ENCODE results near the gene GCH1. TPM values are rescaled to one million over a fixed set of nuclear protein-coding genes. Genes with fewer than 3 reads are reported as not detected.

GCH1 gene
- total RNA-seq, 1 donor from 2014 or later: 11.2 TPM

DNA sequence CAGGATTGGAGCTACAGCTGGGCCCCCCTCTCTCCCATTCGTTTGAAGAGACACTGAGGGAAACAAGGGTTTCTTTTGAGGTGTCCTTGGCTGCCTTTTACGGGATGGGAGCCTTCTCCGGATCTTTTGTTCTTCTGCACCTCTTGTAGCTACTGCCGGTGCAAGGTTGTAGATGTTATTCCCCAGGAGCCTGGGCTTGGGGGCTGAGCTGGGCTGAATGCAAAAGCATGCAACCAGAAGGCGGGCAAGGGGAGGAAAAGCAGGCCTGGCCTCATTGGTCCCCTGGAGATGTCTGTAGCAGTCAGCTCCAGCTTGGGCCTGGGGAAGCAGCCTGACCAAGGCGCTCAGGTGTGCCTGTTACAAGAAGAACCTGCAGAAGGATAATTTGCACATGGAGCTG, 110.3 kb downstream of the GCH1 start:
- DNase-seq (ENCODE audit: low spot score): no peak
- H3K36me3 Mint-ChIP-seq (ENCODE audit: low read depth, unreplicated experiment): peaks cover 3% of the 10 kb centered on the region
- H3K27ac Mint-ChIP-seq (ENCODE audit: unreplicated experiment): no peak overlapping the region
- no peaks in the 10 kb centered on the region for H3K9me3 Mint-ChIP-seq (ENCODE audit: unreplicated experiment)
- no peaks in the 10 kb centered on the region for H3K4me1 Mint-ChIP-seq (ENCODE audit: unreplicated experiment)
- no peak overlapping the region for H3K4me3 Mint-ChIP-seq (ENCODE audit: unreplicated experiment)
- TF ChIP-seq, protein P1, sequence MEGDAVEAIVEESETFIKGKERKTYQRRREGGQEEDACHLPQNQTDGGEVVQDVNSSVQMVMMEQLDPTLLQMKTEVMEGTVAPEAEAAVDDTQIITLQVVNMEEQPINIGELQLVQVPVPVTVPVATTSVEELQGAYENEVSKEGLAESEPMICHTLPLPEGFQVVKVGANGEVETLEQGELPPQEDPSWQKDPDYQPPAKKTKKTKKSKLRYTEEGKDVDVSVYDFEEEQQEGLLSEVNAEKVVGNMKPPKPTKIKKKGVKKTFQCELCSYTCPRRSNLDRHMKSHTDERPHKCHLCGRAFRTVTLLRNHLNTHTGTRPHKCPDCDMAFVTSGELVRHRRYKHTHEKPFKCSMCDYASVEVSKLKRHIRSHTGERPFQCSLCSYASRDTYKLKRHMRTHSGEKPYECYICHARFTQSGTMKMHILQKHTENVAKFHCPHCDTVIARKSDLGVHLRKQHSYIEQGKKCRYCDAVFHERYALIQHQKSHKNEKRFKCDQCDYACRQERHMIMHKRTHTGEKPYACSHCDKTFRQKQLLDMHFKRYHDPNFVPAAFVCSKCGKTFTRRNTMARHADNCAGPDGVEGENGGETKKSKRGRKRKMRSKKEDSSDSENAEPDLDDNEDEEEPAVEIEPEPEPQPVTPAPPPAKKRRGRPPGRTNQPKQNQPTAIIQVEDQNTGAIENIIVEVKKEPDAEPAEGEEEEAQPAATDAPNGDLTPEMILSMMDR (IDR thresholded peaks at IDR 0.05; ENCODE audit: unreplicated experiment): no peak
- peaks cover 7% of the 10 kb centered on the region for H3K27me3 Mint-ChIP-seq (ENCODE audit: unreplicated experiment)

Small RNA genes within 50 kb of the gene (microRNA-seq; reads per million reads assigned to microRNA genes)
- gene MIR4308 (ENCODE audit: unreplicated experiment): not detected

Other genes starting within 250 kb of the GCH1 start
- 15.0 TPM for gene WDHD1, start 124.3 kb upstream of the GCH1 start, total RNA-seq (ENCODE audit: unreplicated experiment)
- 23.7 TPM for gene SOCS4, start 124.4 kb upstream of the GCH1 start, total RNA-seq (ENCODE audit: unreplicated experiment)
- gene MAPK1IP1L, start 148.8 kb upstream of the GCH1 start, total RNA-seq (ENCODE audit: unreplicated experiment): 106 TPM
- gene LGALS3, start 226.4 kb upstream of the GCH1 start, total RNA-seq (ENCODE audit: unreplicated experiment): 4.1 TPM

All from endothelial cell (in vitro differentiated cells).